Kidney (tissue), 14 donors: ENCODE data around the gene TNRC6C. TPM values are rescaled to one million over a fixed set of nuclear protein-coding genes. Genes with fewer than 3 reads are reported as not detected.

Experiments
- DNase-seq, 5 donors: peaks; one replicate each; pipeline ENCODE4 v3.0.0-alpha.2; 2013 to 2020
- FAIRE-seq: peaks from 2 replicates; lab custom pipeline; 2012; peaks lifted over from hg19 to GRCh38; lab: Jason Lieb, UNC
- H3K27ac ChIP-seq, 2 donors: one replicate each; pipeline ENCODE4 v1.7.0; 2013; ENCODE audit warnings: low read depth in 2 of 2, low read length in 2 of 2, inconsistent platforms in 1 of 2
- H3K27me3 ChIP-seq: one replicate; pipeline ENCODE4 v1.7.1; 2013; ENCODE audit warnings: low read length, inconsistent platforms; ENCODE audit not compliant: control insufficient read depth, insufficient read depth
- H3K36me3 ChIP-seq, 3 donors: one replicate each; pipeline versions ENCODE4 v1.7.0 to v1.7.1; 2013; ENCODE audit warnings: low read length in 3 of 3, control low read depth in 1 of 3, inconsistent platforms in 1 of 3; ENCODE audit not compliant: insufficient read depth in 3 of 3, control insufficient read depth in 2 of 3
- H3K4me1 ChIP-seq, 3 donors: one replicate each; pipeline versions ENCODE4 v1.7.0 to v1.7.1; 2013; ENCODE audit warnings: low read length in 3 of 3, inconsistent platforms in 1 of 3, low read depth in 1 of 3; ENCODE audit not compliant: control insufficient read depth in 2 of 3, insufficient read depth in 2 of 3
- H3K4me3 ChIP-seq, 3 donors: one replicate each; pipeline versions ENCODE4 v1.7.0 to v1.8.1; 2013; ENCODE audit warnings: low read length in 3 of 3, control low read depth in 1 of 3, inconsistent platforms in 1 of 3
- H3K9ac ChIP-seq, 3 donors: one replicate each; pipeline versions ENCODE4 v1.7.0 to v1.7.1; 2013; ENCODE audit warnings: low read length in 3 of 3, control low read depth in 1 of 3, inconsistent platforms in 1 of 3
- H3K9me3 ChIP-seq, 3 donors: one replicate each; pipeline versions ENCODE4 v1.7.0 to v1.7.1; 2013; ENCODE audit warnings: low read length in 3 of 3, control low read depth in 1 of 3, inconsistent platforms in 1 of 3; ENCODE audit not compliant: control insufficient read depth in 2 of 3, insufficient read depth in 1 of 3
- CTCF ChIP-seq: IDR thresholded peaks from 3 replicates; pipeline ENCODE4 v1.5.1; 2012; ENCODE audit warnings: mild to moderate bottlenecking, moderate library complexity, borderline replicate concordance; ENCODE audit not compliant: insufficient read depth; ENCODE audit errors: extremely low read depth
- intact Hi-C: fragments of 100-400 bp; cut with DNase I; formaldehyde crosslinking; loops from one replicate; pipeline ENCODE4 v1.11.1; 2022
- polyA plus RNA-seq: library from polyadenylated mRNA; stranded (reverse); fragments of 350-450 nt; fragmentation: Illumina TruSeq; extraction: RNeasy Lipid Tissue Mini Kit (QIAGEN cat#74804); gene quantifications from one replicate; pipeline ENCODE4 v1.2.3, GENCODE V29; 2014; ENCODE audit warnings: low read depth, low replicate concordance; ENCODE audit not compliant: insufficient read depth
- total RNA-seq: library from RNA; stranded (reverse); fragmentation: NEBNext Ultra II Directional; extraction: Animal tissue kit (Norgen Biotek cat#: 25700); gene quantifications from one replicate; pipeline ENCODE4 v1.2.1, GENCODE V29; 2021
- donor health status: control.
- donor health status: control.
- donor health status: control.
- donor health status: control.
- donor health status: control.
- donor health status: DM: yes; HTN: yes; CAD: no.
- donor health status: Normal renal cell carcinoma (clear cell type).

Gene TNRC6C
- total and polyA plus RNA-seq, 2 donors from 2014 or later: 1.9 to 29.4 TPM

DNA sequence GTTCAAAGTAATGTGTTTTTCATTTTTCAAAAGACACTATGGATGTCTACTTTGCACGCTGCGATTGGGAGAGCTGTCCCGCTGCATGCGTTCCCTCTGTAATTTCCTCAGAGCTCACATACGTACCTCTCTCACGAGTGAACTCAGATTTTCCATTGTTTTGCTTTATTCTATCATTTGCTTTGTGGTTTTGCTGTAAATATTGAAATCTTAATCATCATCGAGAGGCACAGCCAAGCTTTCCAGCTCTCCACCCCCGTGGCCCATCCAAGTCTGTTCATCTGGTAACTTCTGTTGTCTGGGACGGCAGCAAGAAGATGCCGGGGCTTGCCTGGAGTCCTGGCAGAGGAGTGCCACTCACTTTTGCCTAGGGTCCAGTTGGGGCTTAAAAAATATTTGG lies 149.0 kb downstream of the TNRC6C start:
- DNase-seq: peak in 1 of 5 donors; percentile 57
- Histone ChIP-seq H3K27me3 (no peaks in the 10 kb centered on the region), H3K4me1 (peaks cover 0 to 4% (median 0%) of the 10 kb centered on the region in 3 donors), H3K4me3 (no peak overlapping the region), H3K27ac (no peak overlapping the region), H3K9me3 (no peaks in the 10 kb centered on the region), H3K36me3 (peaks cover 0 to 22% (median 15%) of the 10 kb centered on the region in 3 donors), H3K9ac (no peak overlapping the region)
- intact Hi-C loops: no loop called here
- no peak for TF ChIP-seq CTCF
- no peak for FAIRE-seq

- no peak overlapping the region for H3K4me3 ChIP-seq
- DNase-seq (peak in 1 of 5 donors; percentile 48), FAIRE-seq (no peak)
- peaks cover 0 to 19% (median 13%) of the 10 kb centered on the region in 3 donors for H3K36me3 ChIP-seq
- no peaks in the 10 kb centered on the region for H3K9me3 ChIP-seq
- H3K4me1 ChIP-seq: peaks cover 0 to 5% (median 0%) of the 10 kb centered on the region in 3 donors
- TF ChIP-seq CTCF: no peak
- H3K27me3 ChIP-seq: no peaks in the 10 kb centered on the region
- H3K9ac ChIP-seq: no peak overlapping the region
- no peak overlapping the region for H3K27ac ChIP-seq
- intact Hi-C loops: no loop called here
These were observed 149.6 kb downstream of the TNRC6C start for GRCh38 chr17:78107976-78108725.

DNA sequence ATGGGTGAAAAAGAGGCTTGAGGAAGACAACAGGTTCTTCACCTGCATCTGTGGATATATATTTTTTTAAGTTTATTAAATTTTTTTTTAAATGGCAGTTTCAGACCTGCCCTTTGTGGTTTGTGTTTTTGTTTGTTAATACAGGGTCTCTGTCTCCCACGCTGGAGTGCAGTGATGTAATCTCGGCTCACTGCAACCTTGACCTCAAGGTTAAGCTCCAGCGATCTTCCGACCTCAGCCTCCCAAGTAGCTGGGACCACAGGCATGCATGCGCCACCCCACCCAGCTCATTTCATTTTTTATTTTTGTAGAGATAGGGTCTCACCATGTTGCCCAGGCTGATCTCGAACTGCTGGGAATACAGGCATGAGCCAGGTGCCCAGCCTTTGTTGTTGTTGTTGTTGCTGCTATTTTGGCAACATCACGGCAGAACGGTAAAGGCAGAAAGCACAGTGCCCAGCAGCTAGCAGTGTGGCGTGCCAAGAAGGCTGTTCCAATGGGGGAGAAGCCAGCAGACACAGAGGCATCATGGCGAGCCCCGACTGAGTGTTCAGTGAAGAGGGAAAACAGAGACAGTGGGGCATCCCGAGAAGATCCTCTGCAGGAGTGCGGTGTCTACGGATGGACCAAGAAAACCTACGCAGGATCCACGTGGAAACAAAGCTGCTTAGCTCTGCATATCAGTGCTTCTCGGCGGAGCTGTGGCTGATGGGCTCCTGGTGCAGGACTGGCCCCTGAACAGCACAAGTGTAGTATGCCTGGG lies 150.4 kb downstream of the TNRC6C start:
- no peak for TF ChIP-seq CTCF
- no peak overlapping the region for H3K9ac ChIP-seq

More for the DNA sequence above, 150.4 kb downstream of the TNRC6C start:
- intact Hi-C loops: no loop called here
- DNase-seq: peak in 1 of 5 donors; percentile 12
- H3K9me3 ChIP-seq: no peaks in the 10 kb centered on the region
- H3K4me1 ChIP-seq: peaks cover 0 to 5% (median 0%) of the 10 kb centered on the region in 3 donors
- H3K36me3 ChIP-seq: peaks cover 0 to 11% (median 5%) of the 10 kb centered on the region in 3 donors
- no peaks in the 10 kb centered on the region for H3K27me3 ChIP-seq
- H3K4me3 ChIP-seq: no peak overlapping the region
- FAIRE-seq: no peak
- H3K27ac ChIP-seq: no peak overlapping the region
